GM12874 (cell line): ENCODE results near the gene GNGT1.

Experiments used
- CTCF ChIP-seq: IDR thresholded peaks from 2 replicates; pipeline ENCODE4 v1.5.1; 2011; ENCODE audit warnings: low read depth, mild to moderate bottlenecking, control low read depth, low read length, moderate library complexity; ENCODE audit not compliant: insufficient read depth

The GNGT1 gene

DNA sequence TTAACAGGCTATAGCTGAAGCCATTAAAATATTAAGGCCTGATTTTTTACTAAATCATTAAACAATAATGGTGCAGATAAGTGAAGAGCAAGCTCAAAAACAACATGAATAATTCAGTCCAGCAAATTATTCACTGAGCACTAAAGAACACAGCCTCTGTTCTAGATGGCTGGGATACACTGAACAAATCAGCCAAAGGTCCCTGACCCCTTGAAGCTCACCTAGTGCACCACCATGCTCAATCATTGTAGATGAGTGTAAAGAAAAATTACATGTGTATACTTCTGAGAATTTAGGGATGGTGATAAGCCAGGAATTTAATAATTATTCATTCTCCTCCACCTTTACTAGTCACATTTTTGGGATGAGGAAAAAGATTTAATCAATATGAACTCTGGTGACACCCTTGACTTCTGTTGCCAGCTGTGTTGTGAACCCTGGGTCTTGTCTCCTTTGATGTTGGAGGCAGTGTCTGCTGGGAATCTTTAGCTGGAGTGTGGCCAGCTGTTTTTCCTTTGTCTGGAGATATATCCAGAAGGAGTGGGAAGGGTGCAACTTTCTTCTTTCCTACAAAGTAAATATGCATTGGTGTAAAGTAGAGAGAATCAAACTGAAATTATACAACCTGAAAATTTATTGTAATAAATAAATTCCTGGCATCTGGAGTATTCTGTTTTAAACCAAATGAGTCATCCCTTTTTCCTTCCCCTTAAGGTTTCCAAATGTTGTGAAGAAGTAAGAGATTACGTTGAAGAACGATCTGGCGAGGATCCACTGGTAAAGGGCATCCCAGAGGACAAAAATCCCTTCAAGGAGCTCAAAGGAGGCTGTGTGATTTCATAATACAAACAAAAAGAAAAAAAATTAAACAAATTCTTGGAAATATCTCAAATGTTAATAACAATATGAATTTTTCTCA is 4.0 kb downstream of the GNGT1 start:
- TF ChIP-seq CTCF = no peak

GRCh38 chr7:93913197-93913596 is 6.8 kb downstream of the GNGT1 start:
- TF ChIP-seq CTCF = no peak

- TF ChIP-seq CTCF = no peak
Observed at GRCh38 chr7:93914581-93915066, 8.3 kb downstream of the GNGT1 start.

DNA sequence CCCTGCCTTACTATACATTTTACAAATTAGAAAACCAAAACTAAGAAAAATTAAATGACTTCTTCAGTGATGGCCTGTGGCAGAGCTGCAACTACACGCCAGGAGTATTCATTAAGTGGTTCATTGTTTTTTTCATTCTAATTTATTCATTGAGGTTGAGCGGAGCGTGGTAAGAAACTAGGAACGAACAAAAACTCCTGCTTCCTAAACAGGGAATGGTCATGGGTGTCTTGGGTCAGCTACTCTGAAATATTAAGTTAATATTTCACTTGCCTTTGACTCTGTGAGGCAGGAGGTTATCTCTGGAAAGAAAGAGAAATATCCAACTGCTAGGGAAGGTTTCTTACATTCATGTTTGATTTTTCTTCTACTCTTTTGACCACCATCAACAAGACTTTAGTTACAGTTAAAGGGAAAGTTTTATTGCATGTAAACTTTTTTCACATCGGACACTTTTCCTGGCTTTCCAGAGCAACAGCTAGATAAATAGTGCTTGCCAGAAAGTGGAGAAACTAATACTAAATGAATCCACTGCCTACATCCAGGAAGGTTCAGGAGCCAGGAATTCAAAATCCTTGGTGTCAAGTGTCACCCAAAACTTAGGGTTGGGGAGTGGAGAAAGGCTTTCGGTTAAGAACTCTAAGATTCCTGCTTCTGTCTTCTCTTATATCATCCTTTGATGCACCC is 14.3 kb downstream of the GNGT1 start:
- TF ChIP-seq CTCF = no peak

DNA sequence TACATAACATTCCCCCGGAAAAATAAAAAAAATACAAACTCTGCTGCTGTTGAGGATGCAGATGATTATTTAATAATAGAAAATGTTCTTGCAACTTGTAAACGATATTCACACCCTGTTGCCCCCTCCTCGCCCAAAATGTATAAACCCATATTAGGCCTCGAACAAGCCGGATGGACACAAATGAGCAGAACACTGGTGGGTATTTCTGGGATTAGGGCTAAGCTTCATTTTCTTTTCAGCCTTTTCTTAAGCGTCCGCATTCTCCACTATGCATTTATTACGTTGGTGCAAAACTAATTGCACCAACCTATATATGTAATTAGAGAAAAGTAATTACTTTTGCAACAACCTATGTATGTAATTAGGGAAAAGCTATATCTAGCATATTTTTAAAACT is 14.8 kb downstream of the GNGT1 start:
- TF ChIP-seq CTCF = no peak

GRCh38 chr7:93921607-93922566 is 15.5 kb downstream of the GNGT1 start, which contains the start of gene GNG11:
GNG11 (plus strand) TSS chr7:93921735; CDS start chr7:93922138, 403 bp downstream.
- TF ChIP-seq CTCF = no peak
